C4-2B (cell line): ENCODE results near the gene TSPAN32.

Experiments used
- H3K27ac ChIP-seq: fragments of 450-650 bp; 2 replicates; pipeline ENCODE4 v1.5.1; 2017
- ZFX ChIP-seq: fragments of 450-650 bp; IDR thresholded peaks from 2 replicates; pipeline ENCODE4 v1.6.1; 2017
- TF ChIP-seq, protein P1 (sequence below): fragments of 450-650 bp; conservative IDR thresholded peaks from 2 replicates; pipeline ENCODE4 v1.5.1; 2017; ENCODE audit warnings: mild to moderate bottlenecking

TSPAN32 gene

DNA sequence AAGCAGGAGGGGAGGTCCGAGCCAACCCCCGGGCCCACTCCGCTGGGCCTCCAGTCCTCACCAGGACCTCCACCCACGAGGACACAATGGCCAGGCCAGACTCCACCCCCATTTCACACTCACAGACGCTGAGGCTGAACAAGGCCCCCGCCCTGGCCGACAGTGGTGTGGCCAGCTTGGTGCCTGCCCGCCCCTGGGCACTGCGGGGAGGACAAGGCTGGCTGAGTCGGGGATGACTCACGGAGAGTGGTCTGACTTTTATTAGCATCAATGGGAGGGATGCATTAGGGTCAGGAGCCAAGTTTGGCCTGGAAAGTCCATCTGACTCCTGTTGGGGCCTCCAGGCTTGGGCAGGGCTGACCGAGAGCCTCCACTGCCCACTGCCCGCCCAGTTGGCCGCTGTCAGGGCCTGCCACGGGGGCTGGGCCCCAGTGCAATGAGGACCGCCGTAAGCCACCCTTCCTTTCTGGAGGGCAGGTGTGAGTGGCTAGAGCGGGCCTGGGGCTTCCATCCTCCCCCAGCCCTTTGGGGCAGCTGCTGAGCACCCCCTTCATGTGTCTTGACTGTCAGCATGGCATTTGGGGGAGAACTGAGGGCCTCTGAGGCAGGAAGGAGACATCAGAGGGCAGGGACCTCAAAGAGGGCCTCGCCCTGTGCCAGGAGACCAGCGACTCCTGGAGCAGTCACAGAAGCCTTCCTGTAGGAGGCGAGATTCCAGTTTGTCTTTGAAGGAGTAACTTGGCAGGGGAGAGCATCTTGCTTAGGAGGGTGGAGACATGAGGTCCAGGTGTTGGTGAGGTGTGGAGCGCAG is 10.6 kb downstream of the TSPAN32 start:
- TF ChIP-seq ZFX: no peak
- TF ChIP-seq, protein P1, sequence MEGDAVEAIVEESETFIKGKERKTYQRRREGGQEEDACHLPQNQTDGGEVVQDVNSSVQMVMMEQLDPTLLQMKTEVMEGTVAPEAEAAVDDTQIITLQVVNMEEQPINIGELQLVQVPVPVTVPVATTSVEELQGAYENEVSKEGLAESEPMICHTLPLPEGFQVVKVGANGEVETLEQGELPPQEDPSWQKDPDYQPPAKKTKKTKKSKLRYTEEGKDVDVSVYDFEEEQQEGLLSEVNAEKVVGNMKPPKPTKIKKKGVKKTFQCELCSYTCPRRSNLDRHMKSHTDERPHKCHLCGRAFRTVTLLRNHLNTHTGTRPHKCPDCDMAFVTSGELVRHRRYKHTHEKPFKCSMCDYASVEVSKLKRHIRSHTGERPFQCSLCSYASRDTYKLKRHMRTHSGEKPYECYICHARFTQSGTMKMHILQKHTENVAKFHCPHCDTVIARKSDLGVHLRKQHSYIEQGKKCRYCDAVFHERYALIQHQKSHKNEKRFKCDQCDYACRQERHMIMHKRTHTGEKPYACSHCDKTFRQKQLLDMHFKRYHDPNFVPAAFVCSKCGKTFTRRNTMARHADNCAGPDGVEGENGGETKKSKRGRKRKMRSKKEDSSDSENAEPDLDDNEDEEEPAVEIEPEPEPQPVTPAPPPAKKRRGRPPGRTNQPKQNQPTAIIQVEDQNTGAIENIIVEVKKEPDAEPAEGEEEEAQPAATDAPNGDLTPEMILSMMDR: no peak
- H3K27ac ChIP-seq: no peak overlapping the region

DNA sequence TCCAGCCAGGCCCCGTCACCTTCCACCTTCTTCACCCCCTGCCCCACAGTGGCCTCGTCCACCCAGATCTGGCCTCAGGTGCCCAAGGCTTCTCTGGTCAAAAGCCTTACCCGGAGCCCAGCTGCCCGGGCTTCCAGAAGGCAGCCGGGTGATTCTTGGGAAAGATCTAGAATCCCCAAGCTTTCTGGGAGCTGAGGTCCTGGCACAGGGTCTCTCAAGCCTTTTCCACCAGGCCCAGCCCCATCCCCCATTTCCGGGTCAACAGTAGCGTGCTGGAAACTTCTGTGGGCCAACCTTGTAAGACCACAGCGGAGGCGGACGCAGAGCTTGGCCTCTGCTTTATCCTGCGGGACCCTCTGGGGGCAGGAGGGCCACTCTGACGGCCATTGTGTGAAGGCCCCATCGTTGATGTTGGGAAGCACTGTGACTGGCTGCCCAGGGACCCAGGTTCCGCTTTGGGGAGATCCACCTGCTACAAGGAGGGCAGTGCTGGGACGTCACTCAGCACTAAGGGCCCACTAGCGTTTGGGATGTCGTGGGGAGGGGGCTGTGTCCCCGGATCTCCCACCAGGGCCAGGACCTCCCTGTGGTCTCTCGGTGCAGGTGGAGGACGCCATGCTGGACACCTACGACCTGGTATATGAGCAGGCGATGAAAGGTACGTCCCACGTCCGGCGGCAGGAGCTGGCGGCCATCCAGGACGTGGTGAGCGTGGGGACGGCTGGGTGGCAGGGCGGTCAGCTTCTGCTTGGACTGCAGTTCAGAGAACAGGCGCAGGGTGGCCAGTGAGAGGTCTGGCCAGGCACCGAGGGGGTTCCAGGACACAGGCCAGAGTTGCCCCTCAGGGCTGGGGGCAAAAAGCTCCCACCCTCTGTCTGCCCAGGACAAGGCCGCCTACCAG is 11.5 kb downstream of the TSPAN32 start:
- TF ChIP-seq, protein P1: no peak
- TF ChIP-seq ZFX: no peak
- H3K27ac ChIP-seq: no peak overlapping the region

DNA sequence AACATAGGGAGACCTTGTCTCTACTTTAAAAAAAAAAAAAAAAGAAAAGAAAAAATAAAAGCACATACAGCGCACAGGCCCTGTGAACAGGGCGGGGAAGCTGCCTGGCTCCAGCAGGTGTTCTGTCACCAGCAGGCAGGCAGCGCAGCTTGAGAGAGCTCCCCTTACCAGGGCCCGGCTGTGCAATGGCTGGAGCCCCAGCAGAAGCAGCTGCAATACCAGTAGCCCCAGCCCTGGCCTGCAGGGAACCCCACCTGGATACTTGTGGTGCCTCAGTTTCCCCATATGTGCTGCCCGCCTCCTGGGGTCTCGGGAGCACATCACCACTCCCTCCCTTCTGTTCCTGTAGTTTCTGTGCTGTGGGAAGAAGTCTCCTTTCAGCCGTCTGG is 12.3 kb downstream of the TSPAN32 start:
- no peak overlapping the region for H3K27ac ChIP-seq
- TF ChIP-seq, protein P1: no peak
- TF ChIP-seq ZFX: no peak

DNA sequence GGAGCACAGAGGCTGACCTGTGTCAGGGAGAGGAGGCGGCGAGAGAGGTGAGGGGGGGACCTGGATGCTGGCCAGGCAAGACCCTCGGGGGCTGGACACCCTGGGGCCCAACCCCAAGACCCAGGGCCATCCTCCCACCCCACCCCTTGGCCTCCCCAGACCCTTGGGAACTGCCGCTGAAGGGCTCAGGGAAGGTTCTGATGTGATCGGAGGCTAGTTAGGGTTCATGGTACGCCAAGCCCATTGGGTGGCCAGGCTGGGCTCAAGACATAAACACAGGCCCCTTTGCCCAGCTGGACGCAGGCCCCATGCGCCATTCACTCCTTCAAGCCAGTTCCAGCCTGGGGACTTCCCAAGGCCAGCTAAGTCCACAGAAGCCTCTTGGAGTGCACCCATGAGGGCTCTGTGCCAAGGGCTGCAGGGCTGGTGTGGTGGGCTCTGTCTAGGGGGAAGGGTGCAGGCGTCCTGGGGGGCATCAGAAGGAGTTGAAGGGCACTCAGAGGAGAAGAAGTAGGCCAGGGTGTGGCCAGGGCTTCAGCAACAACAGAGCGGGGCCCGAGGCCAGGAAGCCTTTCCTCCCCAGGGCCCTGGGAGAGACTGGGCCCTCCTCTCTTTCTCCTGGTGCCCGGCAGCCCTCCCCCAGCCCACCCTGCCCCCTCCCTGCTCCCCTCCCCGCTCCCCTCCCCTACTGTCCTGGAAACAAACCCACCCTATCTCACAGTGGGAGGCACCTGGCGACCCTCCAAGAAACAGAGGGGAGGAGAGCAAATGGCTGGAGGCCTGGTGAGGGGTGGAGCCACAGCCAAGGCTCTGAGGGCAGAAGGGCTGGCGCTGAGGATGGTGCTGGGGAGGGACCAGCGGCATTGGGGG is 12.9 kb downstream of the TSPAN32 start:
- TF ChIP-seq ZFX: no peak
- TF ChIP-seq, protein P1: no peak
- H3K27ac ChIP-seq: no peak overlapping the region

DNA sequence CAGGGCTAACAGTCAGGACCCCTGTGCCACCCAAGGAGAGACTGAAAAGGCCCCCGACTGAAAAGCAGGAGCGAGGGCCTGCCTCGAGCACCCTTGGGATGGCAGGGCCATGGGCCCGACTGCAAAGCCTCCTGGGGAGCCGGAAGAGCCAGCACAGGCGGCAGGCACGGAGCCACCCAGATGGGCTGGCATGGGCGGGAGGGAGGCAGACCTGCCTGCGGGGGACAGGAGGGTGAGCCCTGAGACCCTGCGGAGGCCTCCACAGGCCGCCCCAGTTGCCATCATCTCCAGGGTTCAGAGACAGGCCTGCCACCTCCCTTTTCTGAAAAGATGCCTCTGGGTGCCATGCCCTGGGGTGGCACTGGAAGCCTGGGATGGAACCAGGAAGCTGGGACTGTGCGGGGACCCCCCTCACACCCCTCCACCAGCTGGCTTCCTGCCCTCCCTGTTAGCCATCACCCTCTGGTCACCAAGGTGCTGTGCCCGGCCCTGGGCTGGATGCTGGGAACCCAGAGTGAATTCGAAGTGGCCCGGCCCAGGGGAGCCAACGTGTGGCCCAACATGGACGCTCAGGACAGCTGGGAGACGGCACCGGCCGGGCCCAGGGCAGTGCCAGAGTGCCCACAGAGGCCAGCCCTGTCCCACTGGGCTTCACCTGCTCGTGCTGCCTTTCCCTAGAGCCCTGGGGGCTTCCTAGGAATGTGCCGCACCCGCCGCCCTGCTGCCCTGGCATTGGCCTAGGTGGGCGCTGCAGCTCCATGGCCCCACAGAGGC is 13.8 kb downstream of the TSPAN32 start:
- no peak overlapping the region for H3K27ac ChIP-seq
- TF ChIP-seq ZFX: no peak
- TF ChIP-seq, protein P1: no peak

DNA sequence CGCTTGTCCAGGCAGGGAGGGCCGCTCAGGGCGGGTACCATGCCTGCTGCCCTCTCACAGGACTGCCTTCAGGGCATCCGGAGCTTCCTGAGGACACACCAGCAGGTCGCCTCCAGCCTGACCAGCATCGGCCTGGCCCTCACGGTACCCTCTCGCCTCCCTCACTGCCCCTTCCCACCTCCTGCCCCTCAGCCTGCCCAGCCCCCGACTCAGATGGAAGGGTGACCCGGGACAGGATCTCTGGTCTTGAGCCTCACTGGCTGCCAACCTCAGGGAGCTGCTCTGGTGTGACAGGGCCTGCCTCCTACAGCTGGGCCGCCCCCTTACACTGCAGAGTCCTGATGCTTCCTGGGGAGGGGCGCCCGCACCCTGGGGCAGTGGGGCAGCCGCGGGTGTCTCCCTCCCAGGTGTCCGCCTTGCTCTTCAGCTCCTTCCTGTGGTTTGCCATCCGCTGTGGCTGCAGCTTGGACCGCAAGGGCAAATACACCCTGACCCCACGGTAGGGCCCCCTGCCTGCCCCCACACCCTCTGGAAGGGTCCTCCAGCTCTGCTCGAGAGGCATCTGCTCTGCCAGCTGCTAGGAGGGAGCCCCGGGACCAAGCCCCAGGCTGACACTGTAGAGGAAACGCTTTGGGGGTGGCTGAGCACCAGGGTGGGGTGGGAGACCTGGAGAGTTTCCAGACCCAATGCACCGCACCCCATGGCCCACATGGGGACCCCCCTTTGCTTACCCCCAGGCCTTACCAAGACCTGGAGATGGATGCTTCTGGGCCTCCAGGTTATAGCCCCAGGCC is 14.6 kb downstream of the TSPAN32 start:
- no peak overlapping the region for H3K27ac ChIP-seq
- TF ChIP-seq, protein P1: no peak
- no peak for TF ChIP-seq ZFX
